Prostate gland (tissue), 2 donors: Measurements from ENCODE around the gene IFNL3. TPM values are rescaled to one million over a fixed set of nuclear protein-coding genes. Genes with fewer than 3 reads are reported as not detected.
A peak's percentile ranks its signal among the peaks of the same experiment; 100 is the strongest.

ENCODE experiments used
- DNase-seq: peaks from one replicate; pipeline ENCODE4 v3.0.0-alpha.2; 2019; ENCODE audit warnings: low spot score
- H3K27ac ChIP-seq, 2 donors: fragments of 200-600 bp; sonication (generic); 2 replicates each; pipeline ENCODE4 v1.5.1; 2017 to 2019
- H3K27me3 ChIP-seq: fragments of 200-600 bp; sonication (generic); replicated peaks from 2 replicates; pipeline ENCODE4 v1.5.1; 2019; ENCODE audit not compliant: insufficient read depth
- H3K36me3 ChIP-seq, 2 donors: fragments of 200-600 bp; sonication (generic); 1 replicate in 1 of 2; 2 replicates in 1 of 2; pipeline versions ENCODE4 v1.5.1 to v1.8.1; 2017 to 2019
- H3K4me1 ChIP-seq: fragments of 200-600 bp; sonication (generic); replicated peaks from 2 replicates; pipeline ENCODE4 v1.5.1; 2019
- H3K4me3 ChIP-seq, 2 donors: fragments of 200-600 bp; sonication (generic); 2 replicates each; pipeline ENCODE4 v1.5.1; 2017 to 2019
- H3K9me3 ChIP-seq: fragments of 200-600 bp; sonication (generic); 2 replicates; pipeline ENCODE4 v1.5.1; 2017
- POLR2A ChIP-seq: fragments of 450-650 bp; IDR thresholded peaks from one replicate; pipeline ENCODE4 v1.6.1; 2016; ENCODE audit warnings: antibody characterized with exemption, mild to moderate bottlenecking
- POLR2AphosphoS5 ChIP-seq: sonication (generic); formaldehyde crosslinking; IDR thresholded peaks from one replicate; pipeline ENCODE4 v1.6.1; 2017; ENCODE audit warnings: antibody characterized with exemption
- WGBS: methylation state at CpG from one replicate; pipeline ENCODE4 v1.1.5; 2018; 5-methylcytosine and 5-hydroxymethylcytosine counted together
- intact Hi-C: fragments of 100-400 bp; cut with DNase I; formaldehyde crosslinking; loops from one replicate; pipeline ENCODE4 v1.14.2; 2022
- total RNA-seq, 2 donors: library from RNA; depleted of rRNA; stranded (reverse); fragments of >200 nt; gene quantifications; one replicate each; pipeline ENCODE4 v1.1.0, GENCODE V29; 2016
- TF ChIP-seq, protein P1 (sequence below), 4 experiments: fragments of 200-600 bp in 2 of 4; fragments of 450-650 bp in 2 of 4; sonication (generic) in 2 of 4; IDR thresholded peaks; 1 replicate in 3 of 4; 2 replicates in 1 of 4; pipeline ENCODE4 v1.5.1; 2016 to 2019; ENCODE audit warnings: antibody characterized with exemption in 4 of 4, mild to moderate bottlenecking in 2 of 4, moderate library complexity in 2 of 4

IFNL3 gene
- total RNA-seq, 2 donors from 2014 or later, result not detected

DNA sequence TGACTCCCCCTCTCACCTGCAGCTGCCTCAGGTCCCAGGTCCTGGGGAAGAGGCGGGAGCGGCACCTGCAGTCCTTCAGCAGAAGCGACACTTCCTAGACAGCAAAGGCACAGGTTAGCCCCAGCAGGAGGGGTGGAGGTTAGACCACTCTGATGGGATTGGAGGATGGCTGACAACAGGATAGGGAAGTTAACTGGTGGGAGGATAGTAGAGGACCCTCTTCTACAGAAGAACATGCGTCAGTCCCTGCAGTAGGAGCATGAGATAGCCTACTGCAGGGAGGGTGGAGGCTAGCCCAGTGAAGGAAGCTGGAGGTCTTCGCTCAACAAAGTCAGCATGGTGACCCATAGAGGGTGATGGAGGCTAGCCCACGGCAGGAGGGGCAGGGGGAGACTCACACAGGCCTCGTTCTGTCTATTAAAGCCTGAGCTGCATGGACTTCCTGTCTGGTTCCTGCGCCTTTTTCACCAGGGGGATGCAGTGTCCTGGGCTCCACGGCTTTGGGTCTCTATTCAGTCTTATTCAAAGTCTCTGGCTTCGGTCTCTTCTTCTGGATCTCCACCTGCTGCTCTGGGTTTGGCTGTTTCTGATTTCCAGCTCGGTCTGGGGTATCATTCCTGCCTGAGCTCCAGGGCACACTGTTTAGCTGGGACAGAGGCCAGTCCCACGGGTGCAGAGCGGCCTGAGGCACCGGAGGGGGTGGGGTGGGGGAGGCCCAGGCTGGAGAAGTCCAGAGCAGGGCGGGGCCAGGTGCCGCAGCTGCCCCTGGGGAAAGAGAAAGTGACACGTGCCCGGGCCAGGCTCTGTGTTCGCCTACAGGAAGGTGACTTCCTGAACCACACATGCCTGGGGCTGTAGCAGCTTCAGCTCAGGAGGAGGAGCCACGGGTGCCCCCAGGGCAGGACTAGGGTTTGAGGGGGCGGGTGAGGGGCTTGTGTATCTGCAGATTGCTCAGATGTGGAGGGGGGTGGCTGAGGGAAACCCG, 7.3 kb downstream of the IFNL3 start:
- H3K4me1 ChIP-seq, result no peaks in the 10 kb centered on the region
- no peak overlapping the region for H3K4me3 ChIP-seq
- H3K27ac ChIP-seq, result no peak overlapping the region
- no peaks in the 10 kb centered on the region for H3K27me3 ChIP-seq
- no peaks in the 10 kb centered on the region for H3K36me3 ChIP-seq
- intact Hi-C loops, result no loop called here
- 34% methylated on average over 22 of the region's 22 CpGs for WGBS
- TF ChIP-seq, protein P1, sequence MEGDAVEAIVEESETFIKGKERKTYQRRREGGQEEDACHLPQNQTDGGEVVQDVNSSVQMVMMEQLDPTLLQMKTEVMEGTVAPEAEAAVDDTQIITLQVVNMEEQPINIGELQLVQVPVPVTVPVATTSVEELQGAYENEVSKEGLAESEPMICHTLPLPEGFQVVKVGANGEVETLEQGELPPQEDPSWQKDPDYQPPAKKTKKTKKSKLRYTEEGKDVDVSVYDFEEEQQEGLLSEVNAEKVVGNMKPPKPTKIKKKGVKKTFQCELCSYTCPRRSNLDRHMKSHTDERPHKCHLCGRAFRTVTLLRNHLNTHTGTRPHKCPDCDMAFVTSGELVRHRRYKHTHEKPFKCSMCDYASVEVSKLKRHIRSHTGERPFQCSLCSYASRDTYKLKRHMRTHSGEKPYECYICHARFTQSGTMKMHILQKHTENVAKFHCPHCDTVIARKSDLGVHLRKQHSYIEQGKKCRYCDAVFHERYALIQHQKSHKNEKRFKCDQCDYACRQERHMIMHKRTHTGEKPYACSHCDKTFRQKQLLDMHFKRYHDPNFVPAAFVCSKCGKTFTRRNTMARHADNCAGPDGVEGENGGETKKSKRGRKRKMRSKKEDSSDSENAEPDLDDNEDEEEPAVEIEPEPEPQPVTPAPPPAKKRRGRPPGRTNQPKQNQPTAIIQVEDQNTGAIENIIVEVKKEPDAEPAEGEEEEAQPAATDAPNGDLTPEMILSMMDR (IDR thresholded peaks at IDR 0.05), result no peak
- TF ChIP-seq POLR2A (no peak), POLR2AphosphoS5 (no peak)
- peak; percentile 49 for DNase-seq
- H3K9me3 ChIP-seq, result no peaks in the 10 kb centered on the region

DNA sequence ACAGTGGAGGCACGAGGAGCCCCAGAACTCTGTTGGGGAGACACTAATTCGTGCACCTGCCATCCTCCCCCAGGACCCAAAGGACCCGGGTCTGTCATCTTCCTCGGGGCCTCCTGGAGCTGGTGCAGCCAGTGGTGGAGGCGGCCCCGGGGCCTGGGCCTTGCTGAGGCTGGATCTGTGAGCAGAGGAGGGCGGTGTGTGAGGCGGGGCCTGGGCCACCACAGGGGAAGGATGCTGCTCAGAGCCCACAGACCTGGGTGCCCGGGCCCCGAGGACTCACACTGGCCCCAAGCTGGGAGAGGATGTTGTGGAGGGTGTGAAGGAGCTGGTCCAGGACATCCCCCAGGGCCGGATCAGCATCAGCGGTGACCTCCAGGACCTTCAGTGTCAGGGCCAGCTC, 8.3 kb downstream of the IFNL3 start:
- intact Hi-C loops, result no loop called here
- TF ChIP-seq POLR2A (no peak), POLR2AphosphoS5 (no peak)
- TF ChIP-seq, protein P1 (IDR thresholded peaks at IDR 0.05), result no peak
- Histone ChIP-seq H3K27me3 (no peaks in the 10 kb centered on the region), H3K36me3 (no peaks in the 10 kb centered on the region), H3K4me1 (no peaks in the 10 kb centered on the region), H3K9me3 (no peaks in the 10 kb centered on the region), H3K4me3 (no peak overlapping the region), H3K27ac (no peak overlapping the region)
- WGBS, result 63% methylated on average over 12 of the region's 12 CpGs
- no peak for DNase-seq

DNA sequence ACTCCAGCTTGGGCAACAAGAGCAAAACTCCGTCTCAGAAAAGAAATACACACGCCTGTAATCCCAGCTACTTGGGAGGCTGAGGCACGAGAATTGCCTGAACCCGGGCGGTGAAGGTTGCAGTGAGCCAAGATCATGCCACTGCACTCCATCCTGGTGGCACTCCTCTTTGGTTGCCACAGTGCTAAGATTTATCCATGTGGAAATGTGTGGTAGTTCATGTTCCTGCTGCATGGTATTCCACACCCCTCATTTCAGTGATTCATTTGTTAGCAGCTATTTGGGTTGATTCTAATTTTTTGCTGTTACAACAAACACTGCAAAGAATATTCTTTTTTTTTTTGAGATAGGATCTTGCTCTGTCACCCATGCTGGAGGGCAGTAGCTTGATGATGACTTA, 12.1 kb downstream of the IFNL3 start:
- no peaks in the 10 kb centered on the region for H3K9me3 ChIP-seq
- H3K27me3 ChIP-seq, result no peaks in the 10 kb centered on the region
- no peaks in the 10 kb centered on the region for H3K36me3 ChIP-seq
- 87% methylated on average over 5 of the region's 5 CpGs for WGBS
- H3K27ac ChIP-seq, result no peak overlapping the region
- no peak overlapping the region for H3K4me3 ChIP-seq
- no peak for DNase-seq
- TF ChIP-seq POLR2AphosphoS5 (no peak), POLR2A (no peak)
- TF ChIP-seq, protein P1 (IDR thresholded peaks at IDR 0.05), result no peak
- no peaks in the 10 kb centered on the region for H3K4me1 ChIP-seq
- intact Hi-C loops, result no loop called here

DNA sequence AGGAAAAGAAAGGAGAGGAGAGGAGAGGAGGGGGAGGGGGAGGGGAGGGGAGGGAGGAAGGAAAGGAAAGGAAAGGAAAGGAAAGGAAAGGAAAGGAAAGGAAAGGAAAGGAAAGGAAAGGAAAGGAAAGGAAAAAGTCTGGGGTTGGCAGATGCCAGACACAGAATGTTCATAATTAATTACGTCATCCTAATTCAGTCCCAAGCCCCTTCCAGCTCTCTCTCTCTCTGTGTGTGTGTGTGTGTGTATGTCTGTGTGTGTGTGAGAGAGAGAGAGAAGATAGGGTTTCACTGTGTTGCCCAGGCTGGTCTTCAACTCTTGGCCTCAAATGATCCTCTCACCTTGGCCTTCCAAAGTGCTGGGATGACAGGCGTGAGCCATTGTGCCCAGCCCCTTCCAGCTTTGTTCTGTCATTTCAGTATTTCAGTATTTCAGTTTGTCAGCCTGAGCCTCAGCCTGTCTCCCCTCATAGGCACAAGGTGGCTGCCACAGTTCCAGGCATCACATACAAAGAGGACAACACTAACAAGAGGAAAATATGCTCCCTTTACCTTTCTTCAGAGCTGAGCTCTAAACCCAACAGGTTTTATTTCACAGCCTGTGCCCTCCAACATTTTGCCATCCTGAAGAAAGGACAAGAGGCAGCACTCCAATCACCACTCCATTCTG, 14.6 kb downstream of the IFNL3 start:
- Histone ChIP-seq H3K36me3 (no peaks in the 10 kb centered on the region), H3K9me3 (no peaks in the 10 kb centered on the region), H3K27ac (no peak overlapping the region), H3K27me3 (no peaks in the 10 kb centered on the region), H3K4me3 (no peak overlapping the region), H3K4me1 (no peaks in the 10 kb centered on the region)
- intact Hi-C loops, result no loop called here
- no peak for TF ChIP-seq POLR2A
- TF ChIP-seq POLR2AphosphoS5, result no peak
- TF ChIP-seq, protein P1 (IDR thresholded peaks at IDR 0.05), result no peak
- DNase-seq, result no peak
- 79% methylated on average over 2 of the region's 2 CpGs for WGBS
